ENCODE data around the gene SNX33.
"Not testable (repeated sequence)": the region's sequence is repeated elsewhere in the genome, so short reads cannot be mapped to it uniquely, and the experiment has no call there.

- not testable (repeated sequence) for TF ChIP-seq ARNTL (CRISPR knock-in tag; IDR thresholded peaks at IDR 0.05; ENCODE audit: borderline replicate concordance, low read depth); PPARA (CRISPR knock-in tag; IDR thresholded peaks at IDR 0.05; ENCODE audit: borderline replicate concordance); ZNF565 (CRISPR knock-in tag; conservative IDR thresholded peaks at IDR 0.05; ENCODE audit: low read depth); ESRRG (CRISPR knock-in tag; IDR thresholded peaks at IDR 0.05); ZNF8 (CRISPR knock-in tag; IDR thresholded peaks at IDR 0.05)
- TF ChIP-seq, protein P1, sequence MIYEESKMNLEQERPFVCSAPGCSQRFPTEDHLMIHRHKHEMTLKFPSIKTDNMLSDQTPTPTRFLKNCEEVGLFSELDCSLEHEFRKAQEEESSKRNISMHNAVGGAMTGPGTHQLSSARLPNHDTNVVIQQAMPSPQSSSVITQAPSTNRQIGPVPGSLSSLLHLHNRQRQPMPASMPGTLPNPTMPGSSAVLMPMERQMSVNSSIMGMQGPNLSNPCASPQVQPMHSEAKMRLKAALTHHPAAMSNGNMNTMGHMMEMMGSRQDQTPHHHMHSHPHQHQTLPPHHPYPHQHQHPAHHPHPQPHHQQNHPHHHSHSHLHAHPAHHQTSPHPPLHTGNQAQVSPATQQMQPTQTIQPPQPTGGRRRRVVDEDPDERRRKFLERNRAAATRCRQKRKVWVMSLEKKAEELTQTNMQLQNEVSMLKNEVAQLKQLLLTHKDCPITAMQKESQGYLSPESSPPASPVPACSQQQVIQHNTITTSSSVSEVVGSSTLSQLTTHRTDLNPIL (CRISPR knock-in tag; IDR thresholded peaks at IDR 0.05; ENCODE audit: low read depth): not testable (repeated sequence)
- TF ChIP-seq, protein P2, sequence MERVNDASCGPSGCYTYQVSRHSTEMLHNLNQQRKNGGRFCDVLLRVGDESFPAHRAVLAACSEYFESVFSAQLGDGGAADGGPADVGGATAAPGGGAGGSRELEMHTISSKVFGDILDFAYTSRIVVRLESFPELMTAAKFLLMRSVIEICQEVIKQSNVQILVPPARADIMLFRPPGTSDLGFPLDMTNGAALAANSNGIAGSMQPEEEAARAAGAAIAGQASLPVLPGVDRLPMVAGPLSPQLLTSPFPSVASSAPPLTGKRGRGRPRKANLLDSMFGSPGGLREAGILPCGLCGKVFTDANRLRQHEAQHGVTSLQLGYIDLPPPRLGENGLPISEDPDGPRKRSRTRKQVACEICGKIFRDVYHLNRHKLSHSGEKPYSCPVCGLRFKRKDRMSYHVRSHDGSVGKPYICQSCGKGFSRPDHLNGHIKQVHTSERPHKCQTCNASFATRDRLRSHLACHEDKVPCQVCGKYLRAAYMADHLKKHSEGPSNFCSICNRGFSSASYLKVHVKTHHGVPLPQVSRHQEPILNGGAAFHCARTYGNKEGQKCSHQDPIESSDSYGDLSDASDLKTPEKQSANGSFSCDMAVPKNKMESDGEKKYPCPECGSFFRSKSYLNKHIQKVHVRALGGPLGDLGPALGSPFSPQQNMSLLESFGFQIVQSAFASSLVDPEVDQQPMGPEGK (CRISPR knock-in tag; IDR thresholded peaks at IDR 0.05; ENCODE audit: borderline replicate concordance): not testable (repeated sequence)
Measured at GRCh38 chr15:75683646-75684312, 36.1 kb downstream of the SNX33 start.

Data from SK-N-SH treated with all-trans-retinoic acid at 6 μM for 48 hours (cell line).